Esophagus squamous epithelium (tissue), 5 donors: ENCODE results near the gene C21orf58. TPM values are rescaled to one million over a fixed set of nuclear protein-coding genes. Genes with fewer than 3 reads are reported as not detected.

Experiments used
- DNase-seq: peaks from one replicate; lab custom pipeline; 2025; lab: John Stamatoyannopoulos, UW
- H3K27ac ChIP-seq, 4 donors: fragments of 200-600 bp; sonication (generic); one replicate each; pipeline ENCODE4 v1.5.1; 2016 to 2019; ENCODE audit warnings: mild to moderate bottlenecking in 1 of 4
- H3K27me3 ChIP-seq, 4 donors: fragments of 200-600 bp; sonication (generic); 1 replicate in 3 of 4; 2 replicates in 1 of 4; pipeline versions ENCODE4 v1.5.1 to v1.6.0; 2017 to 2021; ENCODE audit warnings: antibody characterized with exemption in 1 of 4
- H3K36me3 ChIP-seq, 3 donors: fragments of 200-600 bp; sonication (generic); one replicate each; pipeline ENCODE4 v1.5.1; 2016 to 2019
- H3K4me1 ChIP-seq, 3 donors: fragments of 200-600 bp; sonication (generic); one replicate each; pipeline ENCODE4 v1.5.1; 2017 to 2019
- H3K4me3 ChIP-seq, 4 donors: fragments of 200-600 bp; sonication (generic); 1 replicate in 3 of 4; 2 replicates in 1 of 4; pipeline ENCODE4 v1.5.1; 2016 to 2019; ENCODE audit warnings: mild to moderate bottlenecking in 2 of 4, moderate library complexity in 1 of 4
- H3K9me3 ChIP-seq, 3 donors: fragments of 200-600 bp; sonication (generic); one replicate each; pipeline ENCODE4 v1.5.1; 2016 to 2019
- POLR2A ChIP-seq, 4 donors: fragments of 450-650 bp; IDR thresholded peaks; one replicate each; pipeline ENCODE4 v1.6.1; 2017; ENCODE audit warnings: antibody characterized with exemption in 4 of 4, mild to moderate bottlenecking in 4 of 4, moderate library complexity in 3 of 4
- WGBS, 2 donors: methylation state at CpG; one replicate each; pipeline ENCODE4 v1.1.5; 2018; 5-methylcytosine and 5-hydroxymethylcytosine counted together
- intact Hi-C: fragments of 100-400 bp; cut with DNase I; formaldehyde crosslinking; loops from one replicate; pipeline ENCODE4 v1.15.0; 2022
- total RNA-seq, 4 donors: library from RNA; depleted of rRNA; stranded (reverse); fragments of >200 nt; gene quantifications; one replicate each; pipeline ENCODE4 v1.1.0, GENCODE V29; 2016
- TF ChIP-seq, protein P1 (sequence below), 6 experiments: fragments of 450-650 bp in 4 of 6; fragments of 200-600 bp in 2 of 6; sonication (generic) in 2 of 6; IDR thresholded peaks; one replicate each; pipeline ENCODE4 v1.5.1; 2016 to 2019; ENCODE audit warnings: antibody characterized with exemption in 6 of 6, mild to moderate bottlenecking in 4 of 6, moderate library complexity in 4 of 6
- donor health status: DM: yes; HTN: yes; CAD: no.

The C21orf58 gene
- total RNA-seq, 4 donors from 2014 or later: 2.1 to 4.4 (median 2.7) TPM

DNA sequence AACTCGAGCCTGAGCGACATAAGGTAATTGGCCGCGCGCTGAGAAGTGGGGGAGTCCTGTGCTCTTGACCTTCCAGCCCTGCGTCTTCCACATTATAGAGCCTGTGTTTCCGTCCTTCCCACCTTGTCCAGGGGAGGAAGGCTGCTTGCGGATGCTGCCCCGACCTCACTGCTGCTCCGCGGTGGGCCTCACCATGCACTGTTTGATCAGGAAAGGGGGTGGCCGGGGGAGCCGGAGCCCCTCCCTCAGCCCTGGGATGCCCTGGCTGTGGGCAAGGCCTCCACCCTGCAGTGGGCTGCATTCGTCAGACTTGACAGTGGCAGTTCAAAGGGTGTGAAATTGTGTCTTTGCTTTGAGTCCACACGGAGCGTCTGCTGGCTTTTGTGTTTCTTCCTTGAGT, 30.4 kb upstream of the C21orf58 start:
- TF ChIP-seq POLR2A (IDR thresholded peaks at IDR 0.05): no peak
- TF ChIP-seq, protein P1, sequence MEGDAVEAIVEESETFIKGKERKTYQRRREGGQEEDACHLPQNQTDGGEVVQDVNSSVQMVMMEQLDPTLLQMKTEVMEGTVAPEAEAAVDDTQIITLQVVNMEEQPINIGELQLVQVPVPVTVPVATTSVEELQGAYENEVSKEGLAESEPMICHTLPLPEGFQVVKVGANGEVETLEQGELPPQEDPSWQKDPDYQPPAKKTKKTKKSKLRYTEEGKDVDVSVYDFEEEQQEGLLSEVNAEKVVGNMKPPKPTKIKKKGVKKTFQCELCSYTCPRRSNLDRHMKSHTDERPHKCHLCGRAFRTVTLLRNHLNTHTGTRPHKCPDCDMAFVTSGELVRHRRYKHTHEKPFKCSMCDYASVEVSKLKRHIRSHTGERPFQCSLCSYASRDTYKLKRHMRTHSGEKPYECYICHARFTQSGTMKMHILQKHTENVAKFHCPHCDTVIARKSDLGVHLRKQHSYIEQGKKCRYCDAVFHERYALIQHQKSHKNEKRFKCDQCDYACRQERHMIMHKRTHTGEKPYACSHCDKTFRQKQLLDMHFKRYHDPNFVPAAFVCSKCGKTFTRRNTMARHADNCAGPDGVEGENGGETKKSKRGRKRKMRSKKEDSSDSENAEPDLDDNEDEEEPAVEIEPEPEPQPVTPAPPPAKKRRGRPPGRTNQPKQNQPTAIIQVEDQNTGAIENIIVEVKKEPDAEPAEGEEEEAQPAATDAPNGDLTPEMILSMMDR (IDR thresholded peaks at IDR 0.05): no peak
- no peak overlapping the region for H3K27ac ChIP-seq
- H3K27me3 ChIP-seq: no peaks in the 10 kb centered on the region
- H3K4me3 ChIP-seq: no peak overlapping the region
- DNase-seq: no peak
- no peaks in the 10 kb centered on the region for H3K9me3 ChIP-seq
- intact Hi-C loops: no loop called here
- peaks cover 41 to 100% (median 47%) of the 10 kb centered on the region in 3 donors for H3K36me3 ChIP-seq
- peaks cover 0 to 16% (median 0%) of the 10 kb centered on the region in 3 donors for H3K4me1 ChIP-seq
- WGBS, 2 donors: 95 to 96% methylated on average over 6 to 12 of the region's 16 CpGs

DNA sequence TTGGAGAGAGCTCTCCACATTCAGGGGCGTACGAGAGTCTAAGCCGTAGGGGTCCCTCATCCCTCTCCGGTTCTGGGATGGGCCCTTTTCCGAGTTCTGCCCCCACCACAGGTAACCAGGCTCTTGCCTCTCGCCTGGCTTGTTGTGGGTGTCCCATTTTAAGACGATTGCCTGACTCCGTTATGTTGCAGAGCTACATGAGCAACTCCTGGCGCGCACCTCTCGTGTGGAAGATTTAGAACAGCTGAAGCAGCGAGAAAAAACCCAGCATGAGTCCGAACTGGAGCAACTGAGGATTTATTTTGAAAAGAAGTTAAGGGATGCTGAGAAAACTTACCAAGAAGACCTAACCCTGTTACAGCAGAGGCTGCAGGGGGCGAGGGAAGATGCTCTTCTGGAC, 29.2 kb upstream of the C21orf58 start:
- intact Hi-C loops: no loop called here
- H3K4me1 ChIP-seq: peaks cover 0 to 22% (median 0%) of the 10 kb centered on the region in 3 donors
- H3K9me3 ChIP-seq: no peaks in the 10 kb centered on the region
- no peak for DNase-seq
- WGBS, 2 donors: 82 to 93% methylated on average over 11 of the region's 14 CpGs
- TF ChIP-seq, protein P1 (IDR thresholded peaks at IDR 0.05): no peak
- no peak for TF ChIP-seq POLR2A (IDR thresholded peaks at IDR 0.05)
- H3K27ac ChIP-seq: no peak overlapping the region
- peaks cover 42 to 100% (median 47%) of the 10 kb centered on the region in 3 donors for H3K36me3 ChIP-seq
- H3K27me3 ChIP-seq: no peaks in the 10 kb centered on the region
- H3K4me3 ChIP-seq: no peak overlapping the region

DNA sequence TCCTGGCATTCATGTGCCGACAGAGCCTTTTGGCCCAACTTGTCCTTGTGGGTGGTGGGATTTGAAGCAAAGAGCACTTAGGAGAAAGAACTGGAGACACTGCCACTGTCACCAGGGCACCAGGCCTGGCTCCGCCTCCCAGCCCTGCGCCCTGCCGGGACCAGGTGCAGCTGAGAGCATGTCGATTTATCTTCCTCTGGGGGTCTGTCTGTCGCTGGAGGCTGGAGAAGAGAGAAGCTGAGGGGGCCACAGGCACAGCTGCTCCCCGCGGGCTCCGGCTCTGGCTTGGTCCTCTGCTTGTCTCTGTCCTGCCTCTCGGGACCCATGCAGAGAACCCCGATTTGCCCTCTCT, 28.5 kb upstream of the C21orf58 start:
- H3K9me3 ChIP-seq: no peaks in the 10 kb centered on the region
- no peak for DNase-seq
- no peak overlapping the region for H3K4me3 ChIP-seq
- TF ChIP-seq, protein P1 (IDR thresholded peaks at IDR 0.05): no peak
- TF ChIP-seq POLR2A (IDR thresholded peaks at IDR 0.05): no peak
- H3K36me3 ChIP-seq: peaks cover 42 to 100% (median 52%) of the 10 kb centered on the region in 3 donors
- intact Hi-C loops: no loop called here
- H3K27me3 ChIP-seq: no peaks in the 10 kb centered on the region
- 88 to 91% methylated on average over 5 to 6 of the region's 11 CpGs for WGBS, 2 donors
- H3K27ac ChIP-seq: peak overlapping the region in 1 of 4 donors; percentile 57
- peaks cover 0 to 28% (median 0%) of the 10 kb centered on the region in 3 donors for H3K4me1 ChIP-seq

DNA sequence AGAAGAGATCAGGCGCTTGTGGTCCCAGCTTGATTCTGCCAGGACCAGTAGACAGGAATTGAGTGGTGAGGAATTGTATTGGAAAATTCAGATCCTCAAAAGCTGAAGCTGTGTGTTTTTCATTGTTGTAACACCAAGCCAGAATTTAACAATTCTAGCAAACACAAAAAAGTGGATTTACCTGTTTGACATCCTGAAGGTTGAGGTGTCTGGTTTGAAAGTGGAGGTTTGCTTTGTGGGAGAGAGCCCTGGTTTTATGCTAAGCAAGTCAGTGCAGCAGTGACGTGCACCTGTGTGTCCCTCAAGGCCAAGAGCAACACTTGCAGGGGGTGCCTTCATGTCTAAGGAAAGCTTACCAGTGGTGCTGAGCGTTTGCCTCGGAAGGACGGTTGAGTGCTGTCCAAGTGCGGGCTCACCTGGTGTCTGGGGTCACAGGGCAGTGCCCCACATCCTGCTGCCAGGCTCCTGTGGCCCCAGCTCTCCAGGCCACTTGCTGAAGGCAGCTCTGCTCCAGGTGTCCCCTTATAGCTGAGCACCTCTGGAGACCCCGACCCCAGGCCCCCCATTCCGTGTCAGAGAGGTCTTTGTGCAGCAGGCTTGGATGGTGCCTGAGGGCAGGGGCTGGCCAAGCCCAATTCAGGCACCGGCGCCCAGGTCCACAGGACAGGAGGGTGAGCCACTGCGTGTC, 27.9 kb upstream of the C21orf58 start:
- no peaks in the 10 kb centered on the region for H3K9me3 ChIP-seq
- no peak overlapping the region for H3K4me3 ChIP-seq
- 80% methylated on average over 2 of the region's 11 CpGs for WGBS, 2 donors
- intact Hi-C loops: no loop called here
- peak overlapping the region in 2 of 4 donors; percentile 42 to 57 for H3K27ac ChIP-seq
- TF ChIP-seq, protein P1 (IDR thresholded peaks at IDR 0.05): no peak
- no peak for TF ChIP-seq POLR2A (IDR thresholded peaks at IDR 0.05)
- no peak for DNase-seq
- H3K36me3 ChIP-seq: peaks cover 42 to 100% (median 57%) of the 10 kb centered on the region in 3 donors
- H3K27me3 ChIP-seq: no peaks in the 10 kb centered on the region
- peaks cover 0 to 29% (median 0%) of the 10 kb centered on the region in 3 donors for H3K4me1 ChIP-seq

DNA sequence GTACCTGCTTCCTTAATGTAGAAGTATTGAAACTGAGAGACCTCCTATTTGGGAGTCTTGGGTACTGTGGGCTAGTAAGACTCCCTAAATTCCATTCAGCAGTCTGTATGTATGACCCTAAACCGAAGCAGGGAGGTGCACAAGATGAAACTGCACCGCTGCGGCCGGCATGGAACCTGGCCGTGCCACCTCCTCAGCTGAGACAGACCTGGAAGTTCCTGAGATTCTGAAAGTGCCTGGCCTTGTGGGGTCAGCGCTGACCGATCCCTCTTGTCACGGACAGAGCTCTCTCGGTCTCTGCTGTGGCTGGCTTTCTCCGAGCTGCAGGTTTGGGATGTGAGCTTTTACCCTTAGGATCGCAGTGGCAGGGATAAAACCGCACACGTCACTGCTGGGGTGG, 27.3 kb upstream of the C21orf58 start:
- Histone ChIP-seq H3K4me1 (peaks cover 0 to 29% (median 0%) of the 10 kb centered on the region in 3 donors), H3K27me3 (no peaks in the 10 kb centered on the region), H3K27ac (peak overlapping the region in 2 of 4 donors; percentile 42 to 57), H3K4me3 (no peak overlapping the region), H3K36me3 (peaks cover 42 to 100% (median 63%) of the 10 kb centered on the region in 3 donors), H3K9me3 (no peaks in the 10 kb centered on the region)
- DNase-seq: no peak
- 82 to 96% methylated on average over 4 to 5 of the region's 13 CpGs for WGBS, 2 donors
- TF ChIP-seq, protein P1 (IDR thresholded peaks at IDR 0.05): no peak
- TF ChIP-seq POLR2A (IDR thresholded peaks at IDR 0.05): no peak
- intact Hi-C loops: no loop called here
